ENCODE measurements around the gene SPSB1. TPM values are rescaled to one million over a fixed set of nuclear protein-coding genes. Genes with fewer than 3 reads are reported as not detected.

SPSB1 gene
- polyA plus RNA-seq, 1 experiment: 20.3 TPM

DNA sequence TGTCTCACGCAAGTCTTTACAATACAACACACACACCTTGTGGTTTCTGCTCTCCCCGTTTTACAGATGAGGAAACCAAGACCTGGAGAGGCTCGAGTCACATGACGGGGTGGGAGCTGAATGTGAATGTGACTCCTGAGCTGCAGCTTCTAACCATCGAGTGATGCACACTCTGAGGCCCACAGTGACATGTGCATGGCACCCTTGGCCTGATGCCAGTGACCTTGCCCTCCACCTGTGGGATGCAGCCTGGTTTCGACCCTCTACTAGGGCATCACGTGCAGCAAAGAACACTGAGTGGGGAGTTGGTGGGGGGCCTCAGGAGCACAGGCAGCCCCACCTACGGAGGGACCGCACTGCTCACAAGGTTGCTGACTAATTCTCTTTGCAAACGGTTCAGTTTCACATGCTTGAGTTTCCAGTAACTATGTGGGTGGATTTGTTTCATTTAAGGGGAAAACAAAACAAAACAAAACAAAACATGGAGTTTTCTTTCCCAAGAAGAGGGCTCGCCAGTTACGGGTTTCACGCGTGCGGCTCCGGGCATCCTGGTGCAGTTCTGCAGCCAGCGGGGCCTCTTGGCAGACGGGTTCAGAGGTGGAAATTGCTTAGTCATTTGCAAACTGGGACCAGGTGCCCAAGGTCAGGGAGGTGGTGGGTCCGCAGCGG lies 22.9 kb downstream of the SPSB1 start:
- POLR2A ChIA-PET: interaction anchor here (0.5 kb wide), 1 partner anchor 147 kb away, joined by 5 read pairs; no protein-coding TSS in a partner anchor
- CTCF ChIA-PET: interaction anchor here (0.8 kb wide), 1 partner anchor 140 kb away, joined by 3 read pairs; no protein-coding TSS in a partner anchor
- H3K4me3 ChIP-seq (ENCODE audit: low read depth, low read length): peak overlapping the region; percentile 10; the same call in 1 of the 2 replicates
- H3K9me3 ChIP-seq (ENCODE audit: control insufficient read depth, insufficient read depth, low read length): no peaks in the 10 kb centered on the region; the same call in 1 of the 2 replicates
- DNase-seq (ENCODE audit: low read depth, low spot score): peak; percentile 69
- H3K27ac ChIP-seq (ENCODE audit: low read depth, low read length): peak overlapping the region; percentile 87
- no peaks in the 10 kb centered on the region for H3K27me3 ChIP-seq (ENCODE audit: control insufficient read depth, insufficient read depth, low read length)
- TF ChIP-seq, protein P1, sequence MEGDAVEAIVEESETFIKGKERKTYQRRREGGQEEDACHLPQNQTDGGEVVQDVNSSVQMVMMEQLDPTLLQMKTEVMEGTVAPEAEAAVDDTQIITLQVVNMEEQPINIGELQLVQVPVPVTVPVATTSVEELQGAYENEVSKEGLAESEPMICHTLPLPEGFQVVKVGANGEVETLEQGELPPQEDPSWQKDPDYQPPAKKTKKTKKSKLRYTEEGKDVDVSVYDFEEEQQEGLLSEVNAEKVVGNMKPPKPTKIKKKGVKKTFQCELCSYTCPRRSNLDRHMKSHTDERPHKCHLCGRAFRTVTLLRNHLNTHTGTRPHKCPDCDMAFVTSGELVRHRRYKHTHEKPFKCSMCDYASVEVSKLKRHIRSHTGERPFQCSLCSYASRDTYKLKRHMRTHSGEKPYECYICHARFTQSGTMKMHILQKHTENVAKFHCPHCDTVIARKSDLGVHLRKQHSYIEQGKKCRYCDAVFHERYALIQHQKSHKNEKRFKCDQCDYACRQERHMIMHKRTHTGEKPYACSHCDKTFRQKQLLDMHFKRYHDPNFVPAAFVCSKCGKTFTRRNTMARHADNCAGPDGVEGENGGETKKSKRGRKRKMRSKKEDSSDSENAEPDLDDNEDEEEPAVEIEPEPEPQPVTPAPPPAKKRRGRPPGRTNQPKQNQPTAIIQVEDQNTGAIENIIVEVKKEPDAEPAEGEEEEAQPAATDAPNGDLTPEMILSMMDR (IDR thresholded peaks at IDR 0.05; ENCODE audit: low read depth, low read length): no peak

DNA sequence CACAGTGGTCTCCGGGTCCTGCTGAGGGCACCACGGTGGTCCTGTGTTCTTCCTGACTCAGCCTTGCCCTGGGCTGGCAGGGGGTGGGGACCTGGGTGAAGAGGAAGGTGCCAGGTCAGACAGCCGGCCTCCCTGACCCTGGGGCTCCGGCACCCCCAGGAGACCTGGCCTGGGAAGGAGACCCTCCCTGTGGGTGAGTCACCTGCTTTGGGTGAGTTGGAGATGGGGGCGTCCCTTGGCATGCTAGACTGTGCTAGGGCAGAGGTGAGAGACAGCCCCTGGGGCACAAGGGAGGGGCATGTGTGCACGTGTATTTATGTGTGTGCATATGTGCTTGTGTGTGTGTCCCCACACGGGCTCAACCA lies 23.4 kb downstream of the SPSB1 start:
- H3K4me3 ChIP-seq (ENCODE audit: low read depth, low read length): peak overlapping the region; percentile 10; the same call in 1 of the 2 replicates
- ChIA-PET CTCF (no interaction called here), POLR2A (no interaction called here)
- H3K27ac ChIP-seq (ENCODE audit: low read depth, low read length): peak overlapping the region; percentile 87
- DNase-seq (ENCODE audit: low read depth, low spot score): no peak
- TF ChIP-seq, protein P1 (IDR thresholded peaks at IDR 0.05; ENCODE audit: low read depth, low read length): no peak
- no peaks in the 10 kb centered on the region; the same call in 1 of the 2 replicates for H3K9me3 ChIP-seq (ENCODE audit: control insufficient read depth, insufficient read depth, low read length)
- H3K27me3 ChIP-seq (ENCODE audit: control insufficient read depth, insufficient read depth, low read length): no peaks in the 10 kb centered on the region

DNA sequence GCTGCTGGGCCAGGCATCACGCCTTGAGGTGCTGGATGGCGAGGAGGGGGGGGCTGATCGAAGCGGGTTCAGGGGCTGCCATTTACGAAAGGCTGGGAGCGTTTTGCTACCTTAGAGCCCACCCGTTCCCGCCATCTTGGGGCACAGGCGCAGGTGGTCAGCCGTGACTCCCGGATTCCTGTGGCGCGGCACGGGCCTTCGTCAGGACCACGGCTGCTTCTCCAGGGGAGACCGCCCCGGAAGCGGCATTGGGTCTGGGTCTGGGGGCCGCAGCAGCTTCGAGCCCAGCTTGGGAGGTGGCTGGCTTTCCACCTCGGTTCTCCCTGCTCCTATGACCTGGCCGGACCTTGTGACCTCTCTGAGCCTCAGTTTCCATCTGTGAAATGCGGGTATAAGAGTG lies 23.8 kb downstream of the SPSB1 start:
- no peak for DNase-seq (ENCODE audit: low read depth, low spot score)
- H3K4me3 ChIP-seq (ENCODE audit: low read depth, low read length): no peak overlapping the region
- TF ChIP-seq, protein P1 (IDR thresholded peaks at IDR 0.05; ENCODE audit: low read depth, low read length): no peak
- peak overlapping the region; percentile 87 for H3K27ac ChIP-seq (ENCODE audit: low read depth, low read length)
- ChIA-PET POLR2A (no interaction called here), CTCF (interaction anchor here (2.0 kb wide), 1 partner anchor 27 kb away, joined by 5 read pairs; no protein-coding TSS in a partner anchor)
- no peaks in the 10 kb centered on the region; the same call in 1 of the 2 replicates for H3K9me3 ChIP-seq (ENCODE audit: control insufficient read depth, insufficient read depth, low read length)
- no peaks in the 10 kb centered on the region for H3K27me3 ChIP-seq (ENCODE audit: control insufficient read depth, insufficient read depth, low read length)

DNA sequence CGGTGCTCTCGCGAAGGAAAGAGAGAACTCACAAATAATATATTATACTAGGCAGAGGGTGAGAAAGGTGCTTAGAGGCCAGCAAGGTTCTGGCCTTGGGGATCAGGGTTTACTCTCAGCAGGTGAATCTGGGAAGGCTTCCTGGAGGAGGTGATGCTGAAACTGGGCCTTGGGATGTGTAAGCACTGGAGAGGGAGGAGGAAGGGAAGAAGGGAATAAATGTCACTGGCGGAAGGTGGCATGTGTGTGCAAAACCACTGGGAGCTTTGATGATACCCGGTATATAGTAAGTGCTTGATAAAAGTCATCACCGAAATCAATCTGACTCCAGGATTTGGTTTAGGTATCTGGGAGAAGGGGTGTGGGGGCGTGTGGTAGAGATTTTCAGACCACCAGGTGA lies 24.4 kb downstream of the SPSB1 start:
- Histone ChIP-seq H3K27ac (ENCODE audit: low read depth, low read length) (peak overlapping the region; percentile 87), H3K9me3 (ENCODE audit: control insufficient read depth, insufficient read depth, low read length) (no peaks in the 10 kb centered on the region; the same call in 1 of the 2 replicates), H3K27me3 (ENCODE audit: control insufficient read depth, insufficient read depth, low read length) (no peaks in the 10 kb centered on the region), H3K4me3 (ENCODE audit: low read depth, low read length) (no peak overlapping the region)
- no peak for DNase-seq (ENCODE audit: low read depth, low spot score)
- ChIA-PET CTCF (interaction anchor here (2.0 kb wide), 1 partner anchor 27 kb away, joined by 5 read pairs; no protein-coding TSS in a partner anchor), POLR2A (interaction anchor here (0.7 kb wide), 1 partner anchor 32 kb away, joined by 4 read pairs; no protein-coding TSS in a partner anchor)
- TF ChIP-seq, protein P1 (IDR thresholded peaks at IDR 0.05; ENCODE audit: low read depth, low read length): no peak

All from AG04450 (cell line).